AG04449 (cell line): ENCODE measurements around the gene AOPEP.

ENCODE experiments used
- CTCF ChIA-PET: fragments of 350-600 bp; formaldehyde crosslinking; extraction: SDS; loops from one replicate; lab custom pipeline; 2021; ENCODE audit warnings: antibody characterized with exemption; lab: Yijun Ruan, JAX
- POLR2A ChIA-PET: fragments of 400-600, 350-600 bp; formaldehyde crosslinking; extraction: SDS; loops from one replicate; lab custom pipeline; 2020; ENCODE audit warnings: antibody characterized with exemption, inconsistent platforms; lab: Yijun Ruan, JAX
- DNase-seq: peaks from one replicate; pipeline ENCODE4 v3.0.0-alpha.2; 2010; ENCODE audit warnings: low read depth, low spot score
- H3K4me3 ChIP-seq: 2 replicates; pipeline ENCODE4 v1.5.1; 2011; ENCODE audit warnings: low read depth, mild to moderate bottlenecking, control low read depth, low read length
- CTCF ChIP-seq: IDR thresholded peaks from one replicate; pipeline ENCODE4 v1.5.1; 2011; ENCODE audit warnings: mild to moderate bottlenecking, moderate library complexity, low read length, control low read depth, inconsistent platforms; ENCODE audit not compliant: insufficient read depth; ENCODE audit errors: missing control alignments

The AOPEP gene

GRCh38 chr9:95067897-95068296 is 341.4 kb downstream of the AOPEP start:
- no peak for DNase-seq
- ChIA-PET CTCF (interaction anchor here (0.8 to 1.8 kb wide), 3 partner anchors 60 to 399 kb away, joined by 3 to 4 read pairs (median 4); no protein-coding TSS in a partner anchor), POLR2A (interaction anchor here (1.3 kb wide), 1 partner anchor 11 kb away, joined by 3 read pairs; no protein-coding TSS in a partner anchor)
- no peak for TF ChIP-seq CTCF
- no peak overlapping the region for H3K4me3 ChIP-seq

- H3K4me3 ChIP-seq: no peak overlapping the region
- no peak for DNase-seq
- POLR2A ChIA-PET: no interaction called here
- no peak for TF ChIP-seq CTCF
- CTCF ChIA-PET: interaction anchor here (0.8 to 3.5 kb wide), 3 partner anchors 14 to 402 kb away, joined by 3 to 20 read pairs (median 3); no protein-coding TSS in a partner anchor
Observed at GRCh38 chr9:95070549-95071021, 344.1 kb downstream of the AOPEP start.

GRCh38 chr9:95071450-95071849 is 345.0 kb downstream of the AOPEP start:
- POLR2A ChIA-PET: no interaction called here
- no peak overlapping the region for H3K4me3 ChIP-seq
- CTCF ChIA-PET: interaction anchor here (0.9 to 3.5 kb wide), 3 partner anchors 15 to 390 kb away, joined by 3 to 20 read pairs (median 3); no protein-coding TSS in a partner anchor
- no peak for TF ChIP-seq CTCF
- DNase-seq: no peak

- H3K4me3 ChIP-seq: no peak overlapping the region
- ChIA-PET POLR2A (no interaction called here), CTCF (interaction anchor here (0.9 to 3.5 kb wide), 5 partner anchors 9 to 391 kb away, joined by 3 to 20 read pairs (median 3); no protein-coding TSS in a partner anchor)
- no peak for TF ChIP-seq CTCF
- DNase-seq: no peak
Observed at GRCh38 chr9:95071925-95072324, 345.4 kb downstream of the AOPEP start.

- TF ChIP-seq CTCF: peak; percentile 33
- no peak for DNase-seq
- H3K4me3 ChIP-seq: no peak overlapping the region
- ChIA-PET POLR2A (interaction anchor here (1.0 kb wide), 1 partner anchor 16 kb away, joined by 3 read pairs; no protein-coding TSS in a partner anchor), CTCF (interaction anchor here (1.1 to 3.5 kb wide), 5 partner anchors 10 to 392 kb away, joined by 3 to 20 read pairs (median 4); no protein-coding TSS in a partner anchor)
Observed at GRCh38 chr9:95073042-95073607, 346.6 kb downstream of the AOPEP start.

- POLR2A ChIA-PET: no interaction called here
- TF ChIP-seq CTCF: no peak
- no peak overlapping the region for H3K4me3 ChIP-seq
- DNase-seq: no peak
- CTCF ChIA-PET: no interaction called here
Observed at GRCh38 chr9:95073918-95074317, 347.4 kb downstream of the AOPEP start.
